Endometrial microvascular endothelial cells (primary cell): ENCODE measurements around the gene GPRC5C. TPM values are rescaled to one million over a fixed set of nuclear protein-coding genes. Genes with fewer than 3 reads are reported as not detected.

Experiments used
- in situ Hi-C: cut with HindIII; loops from 2 replicates; pipeline ENCODE4 v1.10.0; 2017; ENCODE audit warnings: low sequenced_read_pairs, low pct_unique_long_range_greater_than_20kb; ENCODE audit errors: inconsistent ontology term
- total RNA-seq: library from RNA; depleted of rRNA; stranded (reverse); fragments of >200 nt; gene quantifications from one replicate; pipeline ENCODE4 v1.2.3, GENCODE V29; 2015; ENCODE audit errors: inconsistent ontology term

GPRC5C gene
- total RNA-seq, 1 donor from 2014 or later = not detected

GRCh38 chr17:74429604-74430384, 2.1 kb upstream of the GPRC5C start:
- in situ Hi-C loops = no loop called here

GRCh38 chr17:74430385-74430705, 1.5 kb upstream of the GPRC5C start:
- in situ Hi-C loops = no loop called here

GRCh38 chr17:74430706-74431567, 951 bp upstream of the GPRC5C start:
- in situ Hi-C loops = no loop called here

- in situ Hi-C loops = no loop called here
These were observed 469 bp downstream of the GPRC5C start for GRCh38 chr17:74432424-74432690.

GRCh38 chr17:74432766-74433391, 991 bp downstream of the GPRC5C start:
- in situ Hi-C loops = no loop called here

- in situ Hi-C loops = no loop called here
These were observed 1.7 kb downstream of the GPRC5C start for GRCh38 chr17:74433421-74434121.

GRCh38 chr17:74435775-74436359, 4.0 kb downstream of the GPRC5C start:
- in situ Hi-C loops = no loop called here

- in situ Hi-C loops = no loop called here
These were observed 5.8 kb downstream of the GPRC5C start for GRCh38 chr17:74437702-74438101.

- in situ Hi-C loops = no loop called here
These were observed 8.0 kb downstream of the GPRC5C start for GRCh38 chr17:74439691-74440567.

GRCh38 chr17:74441537-74441936, 9.6 kb downstream of the GPRC5C start:
- in situ Hi-C loops = no loop called here

- in situ Hi-C loops = no loop called here
These were observed 10.4 kb downstream of the GPRC5C start for GRCh38 chr17:74442291-74442669.

- in situ Hi-C loops = no loop called here
These were observed 11.0 kb downstream of the GPRC5C start for GRCh38 chr17:74442670-74443515.

- in situ Hi-C loops = no loop called here
These were observed 11.8 kb downstream of the GPRC5C start for GRCh38 chr17:74443516-74444296.

- in situ Hi-C loops = no loop called here
These were observed 12.5 kb downstream of the GPRC5C start for GRCh38 chr17:74444406-74444805.

- in situ Hi-C loops = no loop called here
These were observed 13.3 kb downstream of the GPRC5C start for GRCh38 chr17:74445158-74445557.

- in situ Hi-C loops = no loop called here
These were observed 14.9 kb downstream of the GPRC5C start for GRCh38 chr17:74446551-74447500.
